Activated CD8-positive, alpha-beta memory T cell treated with anti-CD3 and anti-CD28 coated beads for 4 hours (primary cell): ENCODE data around the gene ARID5B.

ENCODE experiments used
- DNase-seq, 2 donors: peaks; one replicate each; pipeline ENCODE4 v3.0.0-alpha.2; 2020; ENCODE audit warnings: low read depth in 2 of 2

ARID5B gene

DNA sequence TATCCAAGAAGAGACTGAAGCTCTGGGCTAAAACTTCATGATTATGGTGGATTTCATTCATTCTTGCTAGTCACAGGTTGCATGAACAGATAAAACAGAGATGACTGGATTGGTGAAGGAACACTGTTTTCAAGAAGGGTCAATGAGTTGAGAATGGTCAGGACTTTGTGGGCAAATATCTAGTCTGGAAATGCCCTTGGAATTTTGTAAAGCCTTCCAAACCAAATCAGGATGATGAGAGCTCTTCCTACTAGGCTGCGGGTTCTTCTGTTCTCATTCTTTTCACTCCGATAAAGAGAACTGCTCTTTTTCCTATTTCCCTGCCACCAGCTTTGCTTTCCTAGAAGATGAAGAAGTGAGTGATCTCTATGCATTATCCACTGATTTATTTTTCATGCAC lies 171.4 kb downstream of the ARID5B start:
- DNase-seq = no peak

DNA sequence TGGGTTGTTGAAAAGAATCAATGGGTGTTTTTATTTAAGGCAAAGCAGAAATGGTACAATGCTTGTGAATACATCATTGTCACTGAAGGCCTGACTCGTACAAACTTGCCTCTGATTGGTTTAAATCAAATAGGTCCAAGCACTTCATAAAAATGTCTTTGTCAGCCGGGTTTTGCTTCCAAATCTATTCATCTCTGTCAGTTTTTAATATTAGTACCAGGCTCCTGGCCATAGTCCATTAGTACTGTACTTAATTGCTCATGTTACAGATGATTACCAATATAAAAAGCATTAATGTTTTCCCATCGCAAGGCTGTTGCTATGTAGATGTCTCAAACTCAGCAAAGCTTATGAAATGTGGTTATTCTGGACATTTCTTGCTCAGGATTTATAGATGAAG lies 171.9 kb downstream of the ARID5B start:
- DNase-seq = no peak

DNA sequence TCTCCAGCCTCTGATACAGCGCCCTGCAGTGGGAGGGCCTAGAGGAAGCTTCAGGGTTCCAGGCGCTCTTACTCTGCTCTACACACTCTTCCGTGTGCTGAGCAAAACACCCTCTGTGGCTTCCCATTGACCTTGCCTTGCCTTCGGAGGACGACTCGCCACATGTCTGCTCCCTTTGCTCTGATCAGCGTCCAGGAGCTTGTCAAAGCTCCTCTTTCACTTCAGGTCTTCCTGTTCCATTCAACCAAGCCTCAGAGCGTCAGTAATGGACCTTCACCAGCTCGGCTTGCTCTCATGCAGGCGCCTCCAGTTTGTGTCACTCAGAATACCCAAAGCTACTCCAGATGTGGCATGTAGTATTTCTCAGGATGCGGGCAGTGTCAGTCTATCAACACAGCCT lies 173.9 kb downstream of the ARID5B start:
- DNase-seq = no peak

DNA sequence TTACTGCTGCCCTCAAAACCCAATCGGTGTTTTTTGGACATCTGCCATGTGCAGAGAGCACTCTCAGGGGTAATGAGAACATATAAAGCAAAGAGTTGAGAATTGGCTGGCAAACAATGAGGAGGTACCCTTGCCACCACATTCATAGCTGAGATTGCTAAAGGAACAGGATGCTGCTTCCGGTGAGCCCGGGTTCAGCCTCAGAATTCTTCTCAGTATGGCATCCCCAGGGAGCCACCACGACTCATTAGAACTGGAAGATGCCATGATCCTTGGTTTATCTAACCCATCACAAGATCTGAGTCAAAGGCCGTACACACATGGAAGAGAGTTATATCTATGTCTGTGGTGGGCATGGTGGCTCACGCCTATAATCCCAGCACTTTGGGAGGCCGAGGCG lies 174.4 kb downstream of the ARID5B start:
- DNase-seq = no peak

DNA sequence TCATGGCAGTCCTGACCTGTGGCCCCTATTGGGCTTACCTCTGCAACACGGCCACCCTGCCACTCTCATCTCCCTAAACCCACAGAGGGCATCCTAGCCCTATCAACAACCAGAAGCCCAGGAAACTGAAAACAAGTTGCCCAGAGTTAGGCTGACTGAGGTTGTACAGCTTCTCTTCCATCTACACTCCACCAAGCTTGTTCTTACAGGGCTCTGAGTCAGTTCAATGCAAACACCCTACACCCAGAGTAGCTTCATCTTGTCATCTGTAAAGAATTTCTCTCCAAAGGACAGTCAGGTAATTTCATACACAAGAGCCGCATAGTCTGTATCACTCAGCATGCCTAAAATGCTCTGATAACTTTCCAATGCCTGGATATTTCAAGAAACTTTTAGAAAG lies 175.4 kb downstream of the ARID5B start:
- no peak for DNase-seq

DNA sequence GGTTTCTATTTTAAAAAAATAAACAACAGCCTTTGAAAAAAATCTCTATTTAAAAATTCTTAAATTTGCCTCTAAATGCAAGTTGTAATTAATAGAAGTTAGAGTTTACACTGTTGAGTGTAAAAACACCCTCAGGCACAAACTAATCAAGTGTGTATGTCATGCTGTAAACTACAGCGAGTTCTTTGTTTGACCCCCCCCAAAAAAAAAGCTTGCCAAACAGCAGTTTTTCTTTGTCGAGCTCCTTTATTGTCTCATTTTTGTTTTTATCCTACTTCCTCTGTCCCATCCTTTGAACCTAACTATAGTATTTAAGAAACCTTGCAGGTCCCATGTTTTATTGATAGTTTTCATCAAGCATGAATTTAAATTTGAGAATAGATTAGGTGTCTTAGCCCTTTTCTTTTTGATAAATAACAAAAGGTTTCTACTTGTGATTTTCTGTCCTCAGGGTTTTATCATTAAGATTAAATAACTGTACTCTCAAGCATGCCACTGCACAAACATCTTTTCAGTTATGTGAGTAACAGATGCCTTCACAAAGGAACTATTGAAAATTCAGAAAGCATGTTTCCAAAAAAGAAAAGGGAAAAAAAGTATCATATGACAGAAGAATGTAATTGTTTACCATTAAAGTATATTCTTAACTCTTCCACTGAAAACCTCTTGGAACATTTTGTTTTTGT lies 176.0 kb downstream of the ARID5B start:
- DNase-seq = no peak

DNA sequence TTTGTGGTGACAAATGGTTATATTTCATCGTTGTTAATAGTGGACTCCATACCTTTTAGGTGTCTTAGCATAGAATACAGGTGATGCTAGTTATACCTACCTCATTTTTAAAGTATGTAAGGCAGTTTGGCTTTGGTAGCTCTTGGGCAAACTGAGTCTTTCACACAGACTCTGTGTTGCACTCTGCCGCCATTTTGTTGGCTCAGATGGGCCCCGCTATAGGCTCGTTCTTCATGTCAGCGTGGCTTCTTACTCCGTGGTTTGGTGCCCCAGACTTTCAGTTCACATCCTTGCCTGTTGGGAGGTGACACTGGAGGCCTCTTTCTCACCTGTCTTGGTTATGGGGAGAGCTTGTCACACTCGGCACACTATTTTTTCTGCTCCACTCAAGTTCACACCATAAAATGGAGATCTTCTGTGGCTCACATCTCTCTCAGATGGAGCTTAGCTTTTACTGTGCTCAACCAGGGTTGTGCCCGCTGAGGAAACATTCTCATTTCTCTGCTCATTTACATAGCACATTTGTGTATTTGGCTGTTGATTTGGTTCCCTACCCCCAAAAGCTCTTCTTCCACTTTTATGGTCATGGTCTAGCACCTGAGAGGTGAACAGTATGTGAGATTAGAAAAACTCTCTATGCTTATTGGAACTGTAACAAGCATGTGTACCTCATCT lies 178.5 kb downstream of the ARID5B start:
- no peak for DNase-seq

DNA sequence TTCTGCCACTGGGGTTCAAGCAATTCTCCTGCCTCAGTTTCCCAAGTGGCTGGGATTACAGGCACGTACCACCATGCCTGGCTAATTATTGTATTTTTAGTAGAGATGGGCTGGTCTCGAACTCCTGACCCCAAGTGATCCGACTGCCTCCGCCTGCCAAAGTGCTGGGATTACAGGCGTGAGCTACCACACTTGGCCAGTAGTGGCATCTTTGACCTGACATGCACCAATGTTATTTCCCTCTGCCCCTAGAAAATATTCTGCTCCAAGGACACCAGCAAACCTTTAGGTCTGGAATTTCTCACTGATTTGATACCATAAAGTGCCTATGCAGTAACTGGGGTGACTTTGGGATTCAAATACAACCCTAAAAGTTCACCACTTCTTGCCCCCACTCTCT lies 179.4 kb downstream of the ARID5B start:
- no peak for DNase-seq

DNA sequence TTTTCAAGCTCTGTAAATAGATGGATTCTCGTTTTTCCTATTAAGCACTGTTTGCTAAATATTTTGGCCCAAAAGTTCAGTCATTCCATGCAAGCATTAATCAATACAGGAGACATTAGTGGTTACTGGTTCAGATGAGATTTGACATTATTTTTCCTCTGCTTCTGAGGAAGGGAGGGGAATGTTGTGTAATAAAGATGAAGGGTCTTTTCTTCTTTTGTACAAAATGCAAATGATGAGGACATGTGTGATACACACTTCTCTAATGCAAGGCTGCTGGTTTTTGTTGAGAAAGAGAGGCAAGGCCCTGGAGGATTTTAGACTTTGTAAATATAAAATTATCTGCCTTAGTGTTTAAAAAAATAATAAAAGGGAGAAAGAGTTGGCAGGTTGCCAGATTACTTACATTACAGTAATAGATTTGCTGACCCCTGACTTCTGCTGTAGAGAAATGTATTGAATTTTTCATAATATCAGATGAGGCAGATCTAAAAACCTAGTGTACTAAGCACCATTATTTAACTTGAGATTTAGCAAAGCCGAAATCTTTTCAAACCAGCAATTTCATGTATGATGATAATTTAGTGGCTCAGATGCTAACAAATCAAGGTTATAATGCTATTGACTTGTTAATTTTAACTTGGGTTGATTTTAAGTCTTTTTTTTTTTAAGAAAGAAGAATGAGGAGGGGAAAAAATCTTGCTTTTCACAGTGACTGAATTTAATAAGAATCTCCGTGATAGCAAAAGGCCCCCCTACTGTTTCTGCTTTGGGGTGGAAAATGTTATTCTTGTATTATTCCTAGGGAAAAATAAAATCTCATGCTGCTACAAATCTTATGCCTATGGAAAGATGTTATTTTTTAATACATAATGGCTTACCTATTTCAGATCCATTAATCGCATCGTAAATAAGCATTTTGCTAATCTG lies 180.1 kb downstream of the ARID5B start:
- no peak for DNase-seq

DNA sequence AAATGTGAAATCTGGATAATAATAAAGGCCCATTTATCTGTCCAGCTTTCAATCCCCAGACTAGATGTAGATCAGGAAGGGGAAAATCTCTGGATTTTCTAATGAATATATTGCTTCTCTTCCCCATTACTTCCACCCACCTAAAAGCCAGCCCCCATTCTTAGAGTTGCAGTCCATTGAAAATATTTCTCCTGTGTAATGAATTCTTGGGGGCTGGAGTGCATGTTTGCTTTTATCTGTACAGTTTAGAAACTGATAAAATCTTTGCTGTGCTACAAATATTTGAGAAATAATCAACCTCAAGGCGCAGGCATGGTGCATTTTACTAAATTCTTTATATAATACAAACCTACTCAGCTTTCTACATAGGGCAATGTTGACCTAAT lies 180.8 kb downstream of the ARID5B start:
- DNase-seq = no peak

DNA sequence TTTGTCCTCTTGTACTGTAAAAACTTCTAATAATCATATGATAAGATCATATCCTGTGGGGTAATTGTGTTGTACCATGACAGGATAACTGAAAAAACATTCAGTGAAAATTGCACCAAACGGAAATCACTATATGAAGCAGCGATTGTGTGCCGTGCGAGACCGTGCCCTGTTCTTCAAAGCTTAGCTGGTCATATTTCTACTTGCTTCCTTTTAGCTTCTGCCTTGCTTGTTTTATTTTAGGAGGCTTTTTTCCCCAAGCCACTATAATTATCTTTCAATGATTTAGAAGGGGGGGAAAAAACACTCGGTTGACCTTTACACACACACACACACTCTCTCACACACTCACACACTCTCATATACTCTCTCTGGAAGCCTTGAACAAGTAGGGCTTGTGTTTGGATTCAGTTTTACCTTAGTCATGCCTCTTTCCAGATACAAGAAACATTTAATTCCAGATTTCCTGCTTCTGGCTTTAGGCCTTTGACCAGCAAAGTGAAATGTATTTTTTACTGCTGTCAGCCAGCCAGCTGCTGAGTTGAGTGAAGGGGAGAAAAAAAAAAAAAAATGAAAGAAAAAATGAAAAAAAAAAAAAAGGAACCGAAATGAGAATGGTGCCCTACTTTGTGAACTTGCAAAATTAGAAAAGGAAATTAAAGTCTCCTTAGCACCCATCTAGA lies 181.4 kb downstream of the ARID5B start:
- DNase-seq = no peak

DNA sequence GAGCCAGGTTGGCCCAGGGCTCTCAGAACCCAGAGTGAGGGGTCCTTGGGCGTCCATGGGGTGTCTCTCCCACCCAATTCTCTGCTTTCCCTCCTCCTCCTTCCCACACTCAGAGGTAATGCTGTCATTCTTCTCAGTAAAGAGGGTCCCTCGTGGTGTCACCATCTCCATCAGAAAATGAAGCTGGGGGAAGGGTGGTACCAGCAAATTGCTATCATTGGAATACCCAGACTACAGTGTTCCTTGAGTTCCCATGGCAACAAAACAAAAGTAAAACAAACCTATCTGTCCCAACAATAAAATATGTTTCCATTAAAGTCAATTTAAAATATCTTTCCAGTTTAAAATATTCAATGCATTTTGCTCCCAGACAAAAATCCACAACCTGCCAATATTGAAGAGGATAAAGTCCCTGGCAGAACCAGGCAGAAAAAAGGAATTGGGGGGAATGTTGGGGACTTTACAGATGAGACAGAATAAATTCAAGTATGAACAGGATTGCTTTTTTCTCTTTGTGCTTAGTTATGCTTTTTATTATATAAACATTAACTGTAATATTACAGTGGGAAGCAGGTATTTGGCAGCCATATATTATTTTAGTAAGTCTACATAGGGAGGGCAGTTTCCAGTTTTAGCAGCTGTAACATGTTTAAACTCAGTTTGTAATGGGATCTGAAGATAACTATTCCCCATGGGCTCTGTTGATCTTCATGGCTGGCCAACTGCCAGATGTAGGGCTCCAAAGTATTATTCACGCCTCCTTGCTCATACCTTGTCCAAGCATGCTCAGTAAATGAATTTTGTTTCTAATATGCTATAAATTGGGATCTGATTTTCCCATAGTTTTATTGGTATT lies 182.1 kb downstream of the ARID5B start:
- no peak for DNase-seq

DNA sequence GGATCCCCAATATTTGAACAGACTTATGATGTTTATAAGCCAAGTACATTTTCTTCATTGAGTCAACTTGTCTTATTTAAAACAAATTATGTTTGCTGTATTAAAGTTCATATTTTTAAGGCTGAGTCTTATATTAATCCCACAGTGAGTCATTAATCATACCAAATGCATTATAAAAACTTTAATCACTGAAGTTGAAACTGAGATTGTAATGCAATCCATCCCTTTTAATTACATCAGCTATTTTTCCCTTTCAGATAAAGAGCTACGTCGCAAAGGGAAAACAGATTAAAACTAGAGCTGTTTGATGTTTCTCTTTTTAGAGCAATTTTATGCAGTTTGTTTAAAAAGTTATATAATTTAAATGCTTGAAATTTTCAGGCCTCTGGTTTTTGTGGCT lies 183.0 kb downstream of the ARID5B start:
- no peak for DNase-seq

DNA sequence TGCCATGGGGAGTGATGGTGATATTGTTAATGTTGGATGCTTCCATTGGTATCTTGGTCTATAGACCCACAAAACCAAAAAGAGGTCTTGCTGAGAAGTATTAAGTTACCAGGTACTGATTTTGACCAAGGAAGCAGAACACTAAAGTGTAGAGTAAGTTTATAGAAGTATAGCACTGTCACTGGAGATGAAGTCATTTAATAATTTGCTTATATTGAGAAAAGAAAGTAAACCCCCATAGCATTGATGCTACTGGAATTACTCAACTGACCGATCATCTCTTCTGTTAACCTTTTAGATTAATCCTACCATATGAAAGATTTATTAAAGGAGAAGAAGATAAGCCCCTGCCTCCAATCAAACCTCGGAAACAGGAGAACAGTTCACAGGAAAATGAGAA lies 183.9 kb downstream of the ARID5B start:
- no peak for DNase-seq

DNA sequence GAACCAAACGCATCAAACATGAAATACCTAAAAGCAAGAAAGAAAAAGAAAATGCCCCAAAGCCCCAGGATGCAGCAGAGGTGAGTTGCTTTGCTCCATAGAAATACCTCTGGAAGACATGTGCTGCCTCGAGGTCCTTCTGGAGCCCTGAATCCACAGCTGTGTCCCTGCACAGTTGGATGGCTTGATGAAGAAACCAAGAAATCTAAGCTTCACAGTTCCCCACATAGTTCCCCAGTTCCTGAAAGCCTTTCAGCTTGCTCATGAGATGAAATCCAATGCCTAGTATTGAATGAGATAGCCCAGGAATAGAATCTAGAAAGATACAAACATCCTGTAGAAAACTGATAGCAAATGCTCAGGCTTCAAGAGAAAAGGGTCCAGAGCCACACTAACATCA lies 184.3 kb downstream of the ARID5B start:
- DNase-seq = no peak

DNA sequence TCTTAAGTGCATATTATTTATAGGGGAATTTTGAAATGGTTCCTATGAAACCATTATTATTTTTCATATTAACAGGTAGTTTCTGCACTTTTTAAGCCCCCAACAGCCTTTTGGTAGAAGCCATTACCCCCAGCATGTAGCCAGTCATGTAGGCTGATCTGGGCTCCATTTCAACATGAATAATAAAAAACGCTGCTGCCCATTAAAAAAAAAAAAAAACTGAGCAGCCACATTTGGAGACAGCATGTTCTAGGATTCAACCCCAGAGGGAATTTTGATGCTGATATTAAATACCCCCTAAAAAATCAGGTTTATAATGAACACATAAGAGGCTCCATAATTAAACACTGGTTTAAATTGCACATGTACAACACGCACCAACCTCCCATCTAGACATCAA lies 185.8 kb downstream of the ARID5B start:
- no peak for DNase-seq

DNA sequence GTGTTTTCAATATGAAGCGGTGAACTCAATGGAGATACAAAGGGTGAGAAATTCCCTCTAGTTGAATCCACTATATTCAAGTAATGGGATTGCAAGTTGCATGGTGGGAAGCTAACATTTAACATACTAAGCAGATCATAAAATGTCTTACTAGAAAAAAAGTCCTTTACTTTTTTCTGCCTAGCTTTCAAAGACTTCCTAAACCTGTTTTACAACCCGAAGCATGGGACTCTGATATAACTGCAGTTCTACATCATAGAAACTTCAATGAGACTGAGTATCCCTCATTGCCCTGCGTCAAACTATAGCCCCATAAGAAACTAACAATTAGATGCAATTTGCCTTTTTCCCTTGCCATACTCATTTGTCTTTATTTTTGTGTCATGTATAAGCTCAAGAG lies 187.3 kb downstream of the ARID5B start:
- DNase-seq = no peak

DNA sequence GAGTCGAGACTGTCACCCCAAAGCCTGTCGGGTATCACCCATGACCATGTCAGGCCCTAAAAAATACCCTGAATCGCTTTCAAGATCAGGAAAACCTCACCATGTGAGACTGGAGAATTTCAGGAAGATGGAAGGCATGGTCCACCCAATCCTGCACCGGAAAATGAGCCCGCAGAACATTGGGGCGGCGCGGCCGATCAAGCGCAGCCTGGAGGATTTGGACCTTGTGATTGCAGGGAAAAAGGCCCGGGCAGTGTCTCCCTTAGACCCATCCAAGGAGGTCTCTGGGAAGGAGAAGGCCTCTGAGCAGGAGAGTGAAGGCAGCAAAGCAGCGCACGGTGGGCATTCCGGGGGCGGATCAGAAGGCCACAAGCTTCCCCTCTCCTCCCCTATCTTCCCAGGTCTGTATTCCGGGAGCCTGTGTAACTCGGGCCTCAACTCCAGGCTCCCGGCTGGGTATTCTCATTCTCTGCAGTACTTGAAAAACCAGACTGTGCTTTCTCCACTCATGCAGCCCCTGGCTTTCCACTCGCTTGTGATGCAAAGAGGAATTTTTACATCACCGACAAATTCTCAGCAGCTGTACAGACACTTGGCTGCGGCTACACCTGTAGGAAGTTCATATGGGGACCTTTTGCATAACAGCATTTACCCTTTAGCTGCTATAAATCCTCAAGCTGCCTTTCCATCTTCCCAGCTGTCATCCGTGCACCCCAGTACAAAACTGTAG lies 191.0 kb downstream of the ARID5B start:
- no peak for DNase-seq

DNA sequence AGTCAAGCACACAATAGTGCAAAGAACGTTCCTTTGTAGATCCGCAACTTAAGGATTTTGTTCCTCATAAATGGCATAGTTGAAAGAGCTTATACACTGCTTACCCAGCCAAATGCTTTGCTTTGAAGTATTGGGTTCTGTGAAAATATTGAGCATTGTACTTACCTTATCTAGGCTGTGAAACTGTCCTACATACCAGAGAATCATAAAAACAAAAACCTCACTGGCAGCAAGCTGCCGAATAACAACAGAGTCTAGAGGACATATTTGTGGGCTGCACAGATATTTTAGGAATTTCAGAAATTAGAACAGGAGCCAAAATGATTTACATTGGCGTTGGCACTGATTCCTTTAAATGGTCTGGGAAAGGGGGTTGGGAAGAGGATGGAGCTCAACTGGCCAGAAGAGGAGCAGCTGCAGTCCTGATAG lies 192.4 kb downstream of the ARID5B start:
- DNase-seq = no peak
